MM.1S (cell line): ENCODE data around the gene PIH1D1.

Experiments
- EZH2 ChIP-seq: fragments of 300-600 bp; sonication (generic); optimal IDR thresholded peaks from 2 replicates; pipeline ENCODE3; 2017; ENCODE audit warnings: low read depth, mild to moderate bottlenecking, antibody characterized with exemption, low read length, mixed read lengths
- TF ChIP-seq, protein P1 (sequence below): fragments of 300-600 bp; sonication (generic); IDR thresholded peaks from 2 replicates; pipeline ENCODE4 v1.5.1; 2016; ENCODE audit warnings: antibody characterized with exemption, low read length, mixed read lengths

DNA sequence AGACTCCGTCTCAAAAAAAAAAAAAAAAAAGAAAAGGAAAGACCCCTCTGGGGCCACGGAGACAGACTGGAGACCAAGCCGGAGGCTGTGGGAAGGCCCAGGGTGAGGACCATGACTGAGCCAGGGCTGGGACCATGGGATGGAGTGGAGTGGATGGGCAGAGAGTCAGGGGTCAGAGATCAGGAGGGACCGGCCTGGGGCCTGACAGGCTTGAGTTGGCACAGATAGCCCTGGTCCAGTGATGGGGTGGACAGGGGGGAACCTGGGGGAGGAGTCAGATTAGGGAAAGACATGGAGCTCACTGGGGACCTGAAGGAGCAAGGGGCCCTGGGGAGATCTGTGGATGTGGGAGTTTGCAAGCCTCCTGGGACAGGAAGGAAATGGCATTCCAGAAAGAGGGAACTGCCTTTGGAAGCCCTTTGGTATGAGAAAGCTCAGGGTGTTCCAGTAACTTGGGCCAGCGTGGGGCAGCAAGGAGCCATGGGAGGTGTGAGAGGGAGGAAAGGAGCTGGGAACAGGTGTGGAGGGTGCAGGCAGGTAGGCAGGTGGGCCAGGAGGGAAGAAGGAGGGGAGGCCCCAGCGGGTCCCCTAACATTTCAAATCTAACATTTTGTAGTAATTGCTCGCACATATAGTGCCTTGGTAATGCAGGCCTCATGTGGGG is 29.5 kb upstream of the PIH1D1 start:
- TF ChIP-seq, protein P1, sequence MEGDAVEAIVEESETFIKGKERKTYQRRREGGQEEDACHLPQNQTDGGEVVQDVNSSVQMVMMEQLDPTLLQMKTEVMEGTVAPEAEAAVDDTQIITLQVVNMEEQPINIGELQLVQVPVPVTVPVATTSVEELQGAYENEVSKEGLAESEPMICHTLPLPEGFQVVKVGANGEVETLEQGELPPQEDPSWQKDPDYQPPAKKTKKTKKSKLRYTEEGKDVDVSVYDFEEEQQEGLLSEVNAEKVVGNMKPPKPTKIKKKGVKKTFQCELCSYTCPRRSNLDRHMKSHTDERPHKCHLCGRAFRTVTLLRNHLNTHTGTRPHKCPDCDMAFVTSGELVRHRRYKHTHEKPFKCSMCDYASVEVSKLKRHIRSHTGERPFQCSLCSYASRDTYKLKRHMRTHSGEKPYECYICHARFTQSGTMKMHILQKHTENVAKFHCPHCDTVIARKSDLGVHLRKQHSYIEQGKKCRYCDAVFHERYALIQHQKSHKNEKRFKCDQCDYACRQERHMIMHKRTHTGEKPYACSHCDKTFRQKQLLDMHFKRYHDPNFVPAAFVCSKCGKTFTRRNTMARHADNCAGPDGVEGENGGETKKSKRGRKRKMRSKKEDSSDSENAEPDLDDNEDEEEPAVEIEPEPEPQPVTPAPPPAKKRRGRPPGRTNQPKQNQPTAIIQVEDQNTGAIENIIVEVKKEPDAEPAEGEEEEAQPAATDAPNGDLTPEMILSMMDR: no peak
- TF ChIP-seq EZH2: no peak
